Measurements from ENCODE around the gene ZC3H10.

The ZC3H10 gene

DNA sequence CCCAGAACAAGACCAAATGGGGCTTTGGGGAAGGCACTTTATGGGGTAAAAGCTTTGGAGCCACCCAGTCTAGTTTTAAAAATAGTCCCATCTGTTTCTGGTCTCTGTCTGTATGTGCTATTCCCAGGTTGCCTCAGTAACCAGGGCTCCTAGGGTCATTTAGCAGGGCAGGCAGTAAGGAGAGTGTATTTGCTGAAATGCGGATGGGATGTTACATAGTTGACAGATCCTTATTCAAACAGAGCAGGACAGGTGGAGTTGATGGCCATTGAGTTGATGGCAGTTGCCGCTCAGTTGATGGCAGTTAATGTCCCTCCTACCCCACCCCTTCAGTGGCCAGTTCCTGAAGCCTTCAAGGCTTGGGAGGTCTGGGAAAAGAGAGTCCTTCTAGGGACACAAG, 4.6 kb downstream of the ZC3H10 start:
- TF ChIP-seq, protein P1, sequence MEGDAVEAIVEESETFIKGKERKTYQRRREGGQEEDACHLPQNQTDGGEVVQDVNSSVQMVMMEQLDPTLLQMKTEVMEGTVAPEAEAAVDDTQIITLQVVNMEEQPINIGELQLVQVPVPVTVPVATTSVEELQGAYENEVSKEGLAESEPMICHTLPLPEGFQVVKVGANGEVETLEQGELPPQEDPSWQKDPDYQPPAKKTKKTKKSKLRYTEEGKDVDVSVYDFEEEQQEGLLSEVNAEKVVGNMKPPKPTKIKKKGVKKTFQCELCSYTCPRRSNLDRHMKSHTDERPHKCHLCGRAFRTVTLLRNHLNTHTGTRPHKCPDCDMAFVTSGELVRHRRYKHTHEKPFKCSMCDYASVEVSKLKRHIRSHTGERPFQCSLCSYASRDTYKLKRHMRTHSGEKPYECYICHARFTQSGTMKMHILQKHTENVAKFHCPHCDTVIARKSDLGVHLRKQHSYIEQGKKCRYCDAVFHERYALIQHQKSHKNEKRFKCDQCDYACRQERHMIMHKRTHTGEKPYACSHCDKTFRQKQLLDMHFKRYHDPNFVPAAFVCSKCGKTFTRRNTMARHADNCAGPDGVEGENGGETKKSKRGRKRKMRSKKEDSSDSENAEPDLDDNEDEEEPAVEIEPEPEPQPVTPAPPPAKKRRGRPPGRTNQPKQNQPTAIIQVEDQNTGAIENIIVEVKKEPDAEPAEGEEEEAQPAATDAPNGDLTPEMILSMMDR (conservative IDR thresholded peaks at IDR 0.05) = no peak
- peak overlapping the region; percentile 10; the same call in 1 of the 2 replicates for H3K27ac ChIP-seq

DNA sequence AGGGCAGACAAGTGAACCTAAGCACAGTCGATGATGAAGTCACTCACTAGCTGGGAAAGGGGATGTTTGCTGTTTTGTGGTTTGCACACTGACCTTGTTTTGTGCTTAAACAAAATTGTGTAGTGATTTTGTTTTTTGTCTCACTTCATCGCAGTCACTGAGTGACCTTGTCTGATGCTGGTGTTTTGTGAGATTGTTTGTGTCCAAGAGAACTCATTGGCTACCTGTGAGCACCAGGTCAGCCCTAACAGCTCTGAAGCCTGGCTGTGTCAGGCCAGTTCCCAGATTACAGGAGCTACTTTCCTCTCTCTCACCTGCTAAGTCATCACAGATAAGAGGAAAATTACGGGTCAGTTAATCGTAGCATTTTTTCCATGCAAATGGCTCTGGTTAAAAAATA, 6.1 kb downstream of the ZC3H10 start:
- TF ChIP-seq, protein P1 (conservative IDR thresholded peaks at IDR 0.05) = no peak
- no peak overlapping the region for H3K27ac ChIP-seq

DNA sequence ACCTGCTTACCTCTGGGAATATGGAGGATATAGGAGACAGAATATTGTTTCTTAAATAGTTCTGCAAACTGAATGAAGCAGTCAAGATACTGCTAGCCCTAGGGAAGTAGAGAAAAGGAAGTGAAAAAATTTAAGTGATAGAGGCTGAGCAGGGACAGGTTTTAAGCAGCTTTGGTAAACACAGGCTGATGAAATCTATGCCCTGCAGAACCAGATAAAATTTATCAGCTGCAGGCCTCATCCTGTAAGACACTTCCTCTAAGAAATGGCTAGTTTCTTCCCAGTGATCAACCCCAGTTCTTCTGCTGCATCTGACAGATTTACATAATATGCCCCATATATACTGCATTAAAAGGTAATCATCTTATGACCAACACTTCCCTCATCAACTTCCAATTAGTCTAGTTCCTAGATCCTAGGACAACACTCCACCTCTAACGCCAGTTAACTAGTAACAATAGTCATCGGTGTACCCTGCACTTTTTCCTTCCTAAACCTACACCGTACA, 8.7 kb downstream of the ZC3H10 start:
- H3K27ac ChIP-seq = peak overlapping the region; percentile 86
- TF ChIP-seq, protein P1 (conservative IDR thresholded peaks at IDR 0.05) = no peak

DNA sequence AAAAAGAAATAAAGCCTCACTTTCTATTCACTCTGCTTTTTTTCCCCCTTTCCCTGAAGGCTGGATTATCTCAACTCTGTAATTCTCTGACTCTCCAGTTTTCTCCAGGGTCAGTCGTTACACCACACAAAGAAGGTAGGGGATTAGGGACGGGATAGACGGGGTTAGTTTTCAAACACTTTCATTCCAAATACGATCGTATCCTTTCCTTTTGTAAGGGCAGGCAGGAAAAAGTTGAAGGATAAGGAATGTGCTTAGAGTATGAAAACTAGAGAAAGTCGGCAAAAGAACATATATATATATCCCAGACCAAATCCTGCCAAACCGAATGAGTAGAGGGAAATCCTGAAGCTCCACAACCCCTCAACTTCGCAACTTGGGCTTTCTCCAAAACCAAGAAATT, 9.4 kb downstream of the ZC3H10 start:
- TF ChIP-seq, protein P1 (conservative IDR thresholded peaks at IDR 0.05) = no peak
- H3K27ac ChIP-seq = peak overlapping the region; percentile 86

DNA sequence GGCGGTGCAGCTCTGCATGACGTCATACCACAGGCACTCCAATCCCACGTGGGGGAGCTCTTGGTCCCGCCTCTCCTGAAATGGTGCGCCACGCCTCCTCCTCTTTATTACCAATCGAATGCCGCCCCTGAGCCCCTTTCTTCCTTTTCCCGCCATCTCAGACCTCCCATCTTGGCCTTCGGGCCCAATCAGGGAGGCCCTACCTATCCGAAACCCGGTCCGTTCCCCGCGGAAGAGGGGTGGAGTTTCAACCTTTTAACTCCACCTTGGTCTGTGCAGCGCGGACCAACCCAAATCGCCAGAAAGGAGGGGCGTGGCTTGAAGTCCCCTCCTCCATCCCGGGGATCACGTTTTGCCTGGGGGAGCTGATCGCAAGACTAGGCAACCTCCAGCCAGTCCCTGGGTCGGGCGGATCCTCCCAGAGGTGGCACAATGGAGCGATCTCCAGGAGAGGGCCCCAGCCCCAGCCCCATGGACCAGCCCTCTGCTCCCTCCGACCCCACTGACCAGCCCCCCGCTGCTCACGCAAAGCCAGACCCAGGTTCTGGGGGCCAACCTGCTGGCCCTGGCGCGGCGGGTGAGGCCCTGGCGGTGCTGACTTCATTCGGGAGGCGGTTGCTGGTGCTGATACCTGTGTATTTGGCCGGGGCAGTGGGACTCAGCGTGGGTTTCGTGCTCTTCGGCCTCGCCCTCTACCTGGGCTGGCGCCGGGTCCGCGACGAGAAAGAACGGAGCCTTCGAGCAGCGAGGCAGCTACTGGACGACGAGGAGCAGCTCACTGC, 10.0 kb downstream of the ZC3H10 start, which contains the start of gene ESYT1:
TSS of gene ESYT1 (plus strand) at position 380 of the 782 bp plus-strand sequence. CDS start at position 433, 53 bp downstream.
- peak within 1 kb of the TSS; percentile 86 for H3K27ac ChIP-seq
- TF ChIP-seq, protein P1 (conservative IDR thresholded peaks at IDR 0.05) = no peak

DNA sequence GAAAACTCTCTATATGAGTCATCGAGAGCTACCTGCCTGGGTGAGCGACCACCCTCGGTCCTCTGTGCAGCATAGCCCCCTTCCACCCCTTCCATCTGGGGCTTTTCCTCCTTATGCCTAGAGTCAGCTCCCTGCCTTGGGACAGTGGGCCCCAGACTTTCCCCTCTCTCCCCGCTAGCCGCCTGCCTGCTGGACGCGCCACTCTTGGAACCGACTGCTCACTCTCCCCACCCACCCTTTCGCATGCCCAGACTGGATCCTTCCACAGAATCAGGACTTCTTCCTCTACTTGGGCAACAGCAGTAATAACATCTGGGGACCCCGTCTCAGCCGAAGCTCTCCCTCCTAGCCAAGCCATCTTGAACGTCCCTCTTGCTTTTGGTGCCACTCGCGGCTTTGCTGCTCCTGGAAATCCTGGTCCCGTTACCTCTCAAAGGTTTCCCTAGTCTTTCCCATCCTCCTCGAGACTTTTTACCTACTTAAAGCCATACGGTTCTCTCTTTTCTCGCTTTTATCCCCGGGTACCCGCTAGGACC, 10.7 kb downstream of the ZC3H10 start:
- H3K27ac ChIP-seq = peak overlapping the region; percentile 86
- TF ChIP-seq, protein P1 (conservative IDR thresholded peaks at IDR 0.05) = no peak

DNA sequence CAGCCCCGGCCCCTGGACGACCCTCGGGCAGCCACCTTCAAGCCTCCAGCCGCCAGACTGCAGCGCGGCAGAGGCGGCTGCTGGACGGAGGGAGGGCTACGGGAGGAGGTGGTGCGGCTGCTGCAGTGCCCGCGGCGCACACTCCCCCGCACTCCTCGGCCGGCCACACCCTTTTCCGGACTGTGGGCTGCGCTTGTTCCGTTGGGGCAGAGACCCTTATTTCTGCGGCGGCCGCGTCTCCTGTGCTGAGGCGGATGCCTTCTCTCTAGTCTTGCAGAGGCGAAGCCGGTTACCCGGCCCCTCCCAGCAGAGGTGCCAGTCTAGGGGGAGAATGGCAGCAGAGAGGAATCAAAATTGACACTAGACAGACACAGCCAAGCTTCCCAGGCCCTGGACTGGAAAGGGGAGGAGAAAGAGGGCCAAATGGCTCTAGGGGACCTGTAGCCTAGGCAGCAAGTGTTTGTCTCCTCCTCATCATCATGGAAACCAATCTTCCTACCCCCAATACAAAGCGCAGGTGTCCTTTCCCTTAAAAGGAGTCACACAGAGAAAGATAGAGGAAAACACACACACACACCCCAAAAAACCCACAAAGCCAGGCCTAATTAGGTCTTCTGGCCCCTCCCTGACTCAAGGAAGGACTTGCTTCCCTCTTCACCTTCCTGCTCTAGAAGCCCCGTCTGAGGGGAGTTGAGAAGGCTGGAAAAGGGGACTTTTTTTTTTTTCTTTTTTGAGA, 11.3 kb downstream of the ZC3H10 start:
- H3K27ac ChIP-seq = peak overlapping the region; percentile 86
- TF ChIP-seq, protein P1 (conservative IDR thresholded peaks at IDR 0.05) = no peak

All from VCaP (cell line).